ENCODE results near the gene GAST. TPM values are rescaled to one million over a fixed set of nuclear protein-coding genes. Genes with fewer than 3 reads are reported as not detected.

GAST gene
- total and polyA plus RNA-seq, 2 experiments from 2014 or later = not detected

DNA sequence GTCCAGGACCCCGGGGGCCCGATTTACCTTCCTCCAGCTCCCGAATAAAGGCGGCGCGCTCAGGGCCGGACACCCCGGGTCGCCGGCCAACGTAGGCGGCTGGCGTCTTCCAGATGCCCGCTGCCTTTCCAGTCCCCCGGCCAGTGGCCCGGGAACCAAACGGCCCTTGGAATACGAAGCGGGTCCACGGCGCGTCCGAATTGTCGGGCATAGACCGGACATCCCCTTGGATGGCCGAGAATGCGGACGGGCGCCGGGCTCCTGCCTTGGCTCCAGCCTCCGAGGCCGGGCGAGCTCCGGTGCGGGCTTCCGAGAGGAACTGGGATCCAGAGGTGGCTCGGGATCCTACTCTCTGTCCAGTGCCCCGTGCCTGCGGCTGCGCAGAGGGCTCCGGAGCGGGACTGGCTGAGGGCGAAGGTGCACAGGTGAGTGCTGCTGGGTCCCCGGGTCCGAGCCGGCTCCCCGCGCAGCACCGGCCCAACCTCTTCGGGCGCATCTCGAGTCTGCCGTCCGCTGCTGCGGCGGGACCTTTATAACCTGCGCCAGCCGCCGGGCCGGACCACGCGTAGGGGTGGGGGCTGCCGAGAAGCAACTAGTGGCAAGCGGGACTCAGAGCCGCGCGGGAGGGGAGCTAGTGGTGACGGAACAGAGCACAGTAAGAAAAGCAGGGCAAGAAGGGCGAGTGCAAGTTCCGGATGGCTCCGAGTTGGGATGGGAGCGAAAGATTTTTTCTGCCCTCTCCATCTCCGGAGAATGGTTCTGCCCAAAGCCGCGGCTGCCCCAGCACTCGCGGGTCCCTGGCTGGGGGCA lies 22.2 kb downstream of the GAST start, which contains the start of gene HAP1 (continued):
- TF ChIP-seq, protein P1, sequence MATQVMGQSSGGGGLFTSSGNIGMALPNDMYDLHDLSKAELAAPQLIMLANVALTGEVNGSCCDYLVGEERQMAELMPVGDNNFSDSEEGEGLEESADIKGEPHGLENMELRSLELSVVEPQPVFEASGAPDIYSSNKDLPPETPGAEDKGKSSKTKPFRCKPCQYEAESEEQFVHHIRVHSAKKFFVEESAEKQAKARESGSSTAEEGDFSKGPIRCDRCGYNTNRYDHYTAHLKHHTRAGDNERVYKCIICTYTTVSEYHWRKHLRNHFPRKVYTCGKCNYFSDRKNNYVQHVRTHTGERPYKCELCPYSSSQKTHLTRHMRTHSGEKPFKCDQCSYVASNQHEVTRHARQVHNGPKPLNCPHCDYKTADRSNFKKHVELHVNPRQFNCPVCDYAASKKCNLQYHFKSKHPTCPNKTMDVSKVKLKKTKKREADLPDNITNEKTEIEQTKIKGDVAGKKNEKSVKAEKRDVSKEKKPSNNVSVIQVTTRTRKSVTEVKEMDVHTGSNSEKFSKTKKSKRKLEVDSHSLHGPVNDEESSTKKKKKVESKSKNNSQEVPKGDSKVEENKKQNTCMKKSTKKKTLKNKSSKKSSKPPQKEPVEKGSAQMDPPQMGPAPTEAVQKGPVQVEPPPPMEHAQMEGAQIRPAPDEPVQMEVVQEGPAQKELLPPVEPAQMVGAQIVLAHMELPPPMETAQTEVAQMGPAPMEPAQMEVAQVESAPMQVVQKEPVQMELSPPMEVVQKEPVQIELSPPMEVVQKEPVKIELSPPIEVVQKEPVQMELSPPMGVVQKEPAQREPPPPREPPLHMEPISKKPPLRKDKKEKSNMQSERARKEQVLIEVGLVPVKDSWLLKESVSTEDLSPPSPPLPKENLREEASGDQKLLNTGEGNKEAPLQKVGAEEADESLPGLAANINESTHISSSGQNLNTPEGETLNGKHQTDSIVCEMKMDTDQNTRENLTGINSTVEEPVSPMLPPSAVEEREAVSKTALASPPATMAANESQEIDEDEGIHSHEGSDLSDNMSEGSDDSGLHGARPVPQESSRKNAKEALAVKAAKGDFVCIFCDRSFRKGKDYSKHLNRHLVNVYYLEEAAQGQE (IDR thresholded peaks at IDR 0.05; ENCODE audit: unreplicated experiment) = no peak
- TF ChIP-seq NANOG (IDR thresholded peaks at IDR 0.05; ENCODE audit: borderline replicate concordance) (no peak), JUNB (IDR thresholded peaks at IDR 0.05; ENCODE audit: unreplicated experiment) (no peak), POLR2AphosphoS5 (IDR thresholded peaks at IDR 0.05; ENCODE audit: low read depth) (peak; percentile 98)

GRCh38 chr17:41734949-41735313 lies 22.8 kb downstream of the GAST start:
- H3K27ac Mint-ChIP-seq = no peak overlapping the region
- peaks cover 68% of the 10 kb centered on the region for H3K27me3 ChIP-seq (ENCODE audit: insufficient read depth)
- no peak for TF ChIP-seq STAT1 (IDR thresholded peaks at IDR 0.05; ENCODE audit: unreplicated experiment)
- no peak for TF ChIP-seq JUNB (IDR thresholded peaks at IDR 0.05; ENCODE audit: unreplicated experiment)
- no peak for TF ChIP-seq ZNF331 (CRISPR knock-in tag; IDR thresholded peaks at IDR 0.05; ENCODE audit: low read depth)
- TF ChIP-seq NANOG (IDR thresholded peaks at IDR 0.05; ENCODE audit: borderline replicate concordance) = no peak
- no peak for TF ChIP-seq ZNF114 (CRISPR knock-in tag; IDR thresholded peaks at IDR 0.05)
- TF ChIP-seq, protein P1 (IDR thresholded peaks at IDR 0.05; ENCODE audit: unreplicated experiment) = no peak
- no peak for TF ChIP-seq EZH2phosphoT487 (IDR thresholded peaks at IDR 0.05; ENCODE audit: unreplicated experiment)
- TF ChIP-seq EZH2 (IDR thresholded peaks at IDR 0.05; ENCODE audit: low read depth, unreplicated experiment) = no peak
- no peak for TF ChIP-seq POLR2AphosphoS5 (IDR thresholded peaks at IDR 0.05; ENCODE audit: low read depth)
- TF ChIP-seq, protein P2, sequence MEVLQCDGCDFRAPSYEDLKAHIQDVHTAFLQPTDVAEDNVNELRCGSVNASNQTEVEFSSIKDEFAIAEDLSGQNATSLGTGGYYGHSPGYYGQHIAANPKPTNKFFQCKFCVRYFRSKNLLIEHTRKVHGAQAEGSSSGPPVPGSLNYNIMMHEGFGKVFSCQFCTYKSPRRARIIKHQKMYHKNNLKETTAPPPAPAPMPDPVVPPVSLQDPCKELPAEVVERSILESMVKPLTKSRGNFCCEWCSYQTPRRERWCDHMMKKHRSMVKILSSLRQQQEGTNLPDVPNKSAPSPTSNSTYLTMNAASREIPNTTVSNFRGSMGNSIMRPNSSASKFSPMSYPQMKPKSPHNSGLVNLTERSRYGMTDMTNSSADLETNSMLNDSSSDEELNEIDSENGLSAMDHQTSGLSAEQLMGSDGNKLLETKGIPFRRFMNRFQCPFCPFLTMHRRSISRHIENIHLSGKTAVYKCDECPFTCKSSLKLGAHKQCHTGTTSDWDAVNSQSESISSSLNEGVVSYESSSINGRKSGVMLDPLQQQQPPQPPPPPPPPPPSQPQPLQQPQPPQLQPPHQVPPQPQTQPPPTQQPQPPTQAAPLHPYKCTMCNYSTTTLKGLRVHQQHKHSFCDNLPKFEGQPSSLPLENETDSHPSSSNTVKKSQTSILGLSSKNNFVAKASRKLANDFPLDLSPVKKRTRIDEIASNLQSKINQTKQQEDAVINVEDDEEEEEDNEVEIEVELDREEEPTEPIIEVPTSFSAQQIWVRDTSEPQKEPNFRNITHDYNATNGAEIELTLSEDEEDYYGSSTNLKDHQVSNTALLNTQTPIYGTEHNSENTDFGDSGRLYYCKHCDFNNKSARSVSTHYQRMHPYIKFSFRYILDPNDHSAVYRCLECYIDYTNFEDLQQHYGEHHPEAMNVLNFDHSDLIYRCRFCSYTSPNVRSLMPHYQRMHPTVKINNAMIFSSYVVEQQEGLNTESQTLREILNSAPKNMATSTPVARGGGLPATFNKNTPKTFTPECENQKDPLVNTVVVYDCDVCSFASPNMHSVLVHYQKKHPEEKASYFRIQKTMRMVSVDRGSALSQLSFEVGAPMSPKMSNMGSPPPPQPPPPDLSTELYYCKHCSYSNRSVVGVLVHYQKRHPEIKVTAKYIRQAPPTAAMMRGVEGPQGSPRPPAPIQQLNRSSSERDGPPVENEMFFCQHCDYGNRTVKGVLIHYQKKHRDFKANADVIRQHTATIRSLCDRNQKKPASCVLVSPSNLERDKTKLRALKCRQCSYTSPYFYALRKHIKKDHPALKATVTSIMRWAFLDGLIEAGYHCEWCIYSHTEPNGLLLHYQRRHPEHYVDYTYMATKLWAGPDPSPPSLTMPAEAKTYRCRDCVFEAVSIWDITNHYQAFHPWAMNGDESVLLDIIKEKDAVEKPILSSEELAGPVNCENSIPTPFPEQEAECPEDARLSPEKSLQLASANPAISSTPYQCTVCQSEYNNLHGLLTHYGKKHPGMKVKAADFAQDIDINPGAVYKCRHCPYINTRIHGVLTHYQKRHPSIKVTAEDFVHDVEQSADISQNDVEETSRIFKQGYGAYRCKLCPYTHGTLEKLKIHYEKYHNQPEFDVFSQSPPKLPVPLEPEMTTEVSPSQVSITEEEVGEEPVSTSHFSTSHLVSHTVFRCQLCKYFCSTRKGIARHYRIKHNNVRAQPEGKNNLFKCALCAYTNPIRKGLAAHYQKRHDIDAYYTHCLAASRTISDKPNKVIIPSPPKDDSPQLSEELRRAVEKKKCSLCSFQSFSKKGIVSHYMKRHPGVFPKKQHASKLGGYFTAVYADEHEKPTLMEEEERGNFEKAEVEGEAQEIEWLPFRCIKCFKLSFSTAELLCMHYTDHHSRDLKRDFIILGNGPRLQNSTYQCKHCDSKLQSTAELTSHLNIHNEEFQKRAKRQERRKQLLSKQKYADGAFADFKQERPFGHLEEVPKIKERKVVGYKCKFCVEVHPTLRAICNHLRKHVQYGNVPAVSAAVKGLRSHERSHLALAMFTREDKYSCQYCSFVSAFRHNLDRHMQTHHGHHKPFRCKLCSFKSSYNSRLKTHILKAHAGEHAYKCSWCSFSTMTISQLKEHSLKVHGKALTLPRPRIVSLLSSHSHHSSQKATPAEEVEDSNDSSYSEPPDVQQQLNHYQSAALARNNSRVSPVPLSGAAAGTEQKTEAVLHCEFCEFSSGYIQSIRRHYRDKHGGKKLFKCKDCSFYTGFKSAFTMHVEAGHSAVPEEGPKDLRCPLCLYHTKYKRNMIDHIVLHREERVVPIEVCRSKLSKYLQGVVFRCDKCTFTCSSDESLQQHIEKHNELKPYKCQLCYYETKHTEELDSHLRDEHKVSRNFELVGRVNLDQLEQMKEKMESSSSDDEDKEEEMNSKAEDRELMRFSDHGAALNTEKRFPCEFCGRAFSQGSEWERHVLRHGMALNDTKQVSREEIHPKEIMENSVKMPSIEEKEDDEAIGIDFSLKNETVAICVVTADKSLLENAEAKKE (CRISPR knock-in tag; IDR thresholded peaks at IDR 0.05) = no peak

More at GRCh38 chr17:41734949-41735313, 22.8 kb downstream of the GAST start:
- Histone ChIP-seq H3K4me1 (ENCODE audit: insufficient read depth) (peaks cover 17% of the 10 kb centered on the region), H3K27ac (ENCODE audit: low read depth) (no peak overlapping the region), H4K20me1 (replicated peaks; ENCODE audit: insufficient read depth) (no peaks in the 10 kb centered on the region), H3K9me2 (ENCODE audit: insufficient read depth) (no peaks in the 10 kb centered on the region), H3F3A (replicated peaks; ENCODE audit: low read depth) (no peaks in the 10 kb centered on the region), H3K79me2 (replicated peaks; ENCODE audit: insufficient read depth) (no peaks in the 10 kb centered on the region), H3K4me2 (peak overlapping the region; percentile 94), H3K36me3 (ENCODE audit: insufficient read depth) (no peaks in the 10 kb centered on the region), H3K4me3 (peak overlapping the region; percentile 84), H2AFZ (peak overlapping the region; percentile 98)
- Mint-ChIP-seq H3K4me1 (peaks cover 27% of the 10 kb centered on the region), H3K27me3 (ENCODE audit: insufficient read depth, low read depth, poor library complexity) (peaks cover 68% of the 10 kb centered on the region), H3K36me3 (ENCODE audit: low read depth) (no peaks in the 10 kb centered on the region; the same call in 2 of the 3 replicates), H3K9me3 (no peaks in the 10 kb centered on the region), H3K4me3 (peak overlapping the region; percentile 79)
- ATAC-seq (peak; percentile 28), DNase-seq (ENCODE audit: low spot score) (peak; percentile 75)

Data from GM23338 (cell line).